Measurements from ENCODE around the gene GPRIN1.
"Not testable (repeated sequence)": the region's sequence is repeated elsewhere in the genome, so short reads cannot be mapped to it uniquely, and the experiment has no call there.

Gene GPRIN1

DNA sequence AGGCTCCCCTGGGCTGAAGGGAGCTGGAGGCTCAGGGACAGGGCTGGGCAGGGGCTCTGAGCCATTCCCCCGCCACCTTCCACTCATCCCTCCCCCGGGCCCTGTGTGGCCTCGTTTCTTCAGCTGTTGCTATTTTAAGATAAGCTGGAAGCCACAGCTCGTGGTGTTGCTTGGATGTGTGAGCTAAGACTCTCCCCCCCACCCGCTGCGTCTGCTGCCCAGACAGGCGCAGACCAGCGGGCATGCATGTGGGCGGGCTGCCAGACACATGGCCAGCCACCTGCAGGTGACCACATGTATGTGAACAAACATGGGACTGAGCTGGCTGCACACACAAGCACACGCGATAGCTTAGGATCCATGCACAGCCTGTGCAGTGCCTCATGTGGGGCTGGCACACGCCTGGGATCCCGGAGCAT is 11.7 kb upstream of the GPRIN1 start:
- no peak for DNase-seq

DNA sequence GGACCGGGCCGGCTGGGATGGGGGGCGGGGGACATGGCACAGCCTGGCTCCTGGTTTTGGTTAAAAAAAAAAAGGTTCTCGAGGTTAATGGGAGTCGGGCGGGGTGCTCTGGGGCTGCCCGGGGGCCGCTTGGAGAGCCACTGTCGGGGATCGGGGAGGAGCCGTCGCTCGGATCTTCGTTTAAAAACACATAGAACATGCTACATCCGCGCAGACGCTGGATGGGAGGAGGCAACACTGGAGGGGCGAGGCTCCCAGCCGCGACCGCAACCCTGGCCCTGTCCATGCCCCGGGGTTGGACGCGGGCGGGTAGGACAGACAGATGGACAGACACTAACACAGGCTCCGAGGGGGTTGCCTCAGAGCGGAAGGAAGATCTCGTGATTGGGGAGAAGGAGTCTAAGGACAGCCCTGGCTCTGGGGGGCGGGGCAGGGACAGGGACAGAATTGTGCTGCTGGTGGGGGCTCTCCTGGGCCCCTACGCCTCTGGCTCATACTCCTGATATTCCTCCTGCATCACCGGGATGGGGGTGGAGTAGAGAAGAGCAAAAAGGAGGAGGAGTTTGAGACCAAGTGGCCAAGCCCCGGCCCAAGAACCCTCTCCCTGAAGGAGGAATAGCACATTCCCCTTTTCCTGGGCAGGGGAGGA is 10.5 kb upstream of the GPRIN1 start:
- DNase-seq, result peak; percentile 41

DNA sequence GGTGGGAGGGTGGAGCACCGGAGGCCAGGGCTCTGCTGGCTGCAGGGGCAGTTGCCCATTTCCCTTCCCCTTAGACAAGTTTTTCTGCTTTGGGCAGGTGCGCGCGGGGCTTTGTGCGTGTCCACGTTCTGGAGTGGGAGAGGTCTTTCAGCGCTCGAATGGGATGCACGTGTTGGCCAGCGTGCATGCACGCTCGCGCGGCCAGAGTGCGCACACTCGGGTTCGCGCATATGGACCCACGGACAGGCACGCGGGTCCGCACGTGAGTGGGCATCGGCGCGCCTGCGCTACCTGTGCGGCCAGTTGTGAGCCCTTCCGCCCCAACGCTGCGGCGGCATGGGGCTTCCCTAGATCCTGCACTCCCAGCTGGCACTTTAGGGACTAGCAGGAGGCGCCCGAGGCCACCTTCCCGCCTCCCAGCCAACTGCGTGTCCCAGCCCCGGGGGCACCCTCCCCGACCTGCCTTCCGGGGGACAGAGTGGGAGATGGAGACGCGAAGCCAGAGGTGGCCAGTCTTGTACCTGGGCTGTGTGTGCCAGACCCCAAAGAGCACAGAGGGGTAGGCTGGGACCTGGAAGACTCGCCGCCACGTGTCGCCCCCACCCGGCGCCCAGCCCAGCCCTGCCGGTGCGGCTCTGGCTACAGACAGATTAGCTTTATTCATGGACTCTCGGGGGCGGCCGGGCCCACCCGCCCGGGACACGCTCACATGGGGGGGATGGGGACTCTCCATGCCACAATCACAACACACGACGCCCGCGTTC is 9.8 kb upstream of the GPRIN1 start:
- peak; percentile 49 for DNase-seq

DNA sequence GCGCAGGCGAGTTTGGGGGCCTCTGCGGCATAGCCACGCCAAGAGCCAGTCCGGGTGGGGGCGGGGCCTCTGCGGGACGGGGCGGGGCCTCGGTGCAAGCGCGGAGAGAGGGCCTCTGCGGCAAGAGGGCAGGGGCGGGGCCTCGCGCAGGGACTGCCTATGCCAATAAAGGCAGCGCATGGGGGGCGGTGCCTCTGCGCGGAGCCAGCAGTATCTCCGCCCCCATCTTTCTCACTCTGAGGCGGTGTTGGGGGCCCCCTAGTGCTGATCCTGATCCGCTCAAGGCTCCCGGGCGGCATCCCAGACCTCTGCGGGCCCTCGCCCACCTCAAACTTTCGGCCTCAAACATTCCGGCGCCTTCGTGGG is 9.2 kb upstream of the GPRIN1 start:
- DNase-seq, result peak; percentile 87

DNA sequence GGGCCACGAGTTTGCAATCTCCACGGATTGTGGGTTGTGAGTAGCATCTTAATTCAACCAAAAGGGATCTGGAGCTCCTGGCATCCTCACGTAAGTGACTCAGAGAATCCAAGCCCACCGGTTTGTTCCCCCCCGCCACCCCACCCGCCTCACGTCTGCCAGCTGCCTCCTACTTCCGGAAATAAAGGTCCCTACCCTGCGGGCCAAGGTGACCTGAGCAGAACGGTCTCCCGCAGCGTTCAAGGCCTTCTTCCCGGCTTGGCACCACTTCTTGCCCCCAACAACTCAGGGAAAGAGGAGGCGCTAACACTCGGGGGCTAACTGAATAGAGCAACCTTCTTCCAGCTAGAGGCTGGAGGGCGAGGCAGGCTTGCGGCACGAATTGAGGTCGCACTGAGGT is 8.8 kb upstream of the GPRIN1 start:
- no peak for DNase-seq

DNA sequence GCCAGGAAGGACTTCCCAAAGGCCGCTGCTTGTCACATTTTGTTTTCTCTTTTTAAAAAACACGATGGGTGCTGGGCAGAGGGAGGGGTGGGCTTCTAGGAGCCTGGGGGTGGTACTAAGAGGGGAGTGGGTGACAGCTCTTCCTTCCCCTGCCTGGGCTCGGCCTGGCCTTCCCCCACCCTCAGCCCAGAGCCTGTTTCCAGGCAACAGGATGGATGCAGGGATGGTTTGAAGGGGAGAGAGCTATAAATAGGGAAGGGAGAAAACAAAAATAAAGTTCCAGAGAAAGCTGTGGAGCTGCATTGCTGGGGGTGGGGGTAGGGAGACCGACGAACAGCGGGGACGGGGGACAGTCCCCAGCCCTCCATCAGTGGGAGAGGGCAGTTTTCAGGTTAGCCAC is 6.6 kb upstream of the GPRIN1 start:
- no peak for DNase-seq

DNA sequence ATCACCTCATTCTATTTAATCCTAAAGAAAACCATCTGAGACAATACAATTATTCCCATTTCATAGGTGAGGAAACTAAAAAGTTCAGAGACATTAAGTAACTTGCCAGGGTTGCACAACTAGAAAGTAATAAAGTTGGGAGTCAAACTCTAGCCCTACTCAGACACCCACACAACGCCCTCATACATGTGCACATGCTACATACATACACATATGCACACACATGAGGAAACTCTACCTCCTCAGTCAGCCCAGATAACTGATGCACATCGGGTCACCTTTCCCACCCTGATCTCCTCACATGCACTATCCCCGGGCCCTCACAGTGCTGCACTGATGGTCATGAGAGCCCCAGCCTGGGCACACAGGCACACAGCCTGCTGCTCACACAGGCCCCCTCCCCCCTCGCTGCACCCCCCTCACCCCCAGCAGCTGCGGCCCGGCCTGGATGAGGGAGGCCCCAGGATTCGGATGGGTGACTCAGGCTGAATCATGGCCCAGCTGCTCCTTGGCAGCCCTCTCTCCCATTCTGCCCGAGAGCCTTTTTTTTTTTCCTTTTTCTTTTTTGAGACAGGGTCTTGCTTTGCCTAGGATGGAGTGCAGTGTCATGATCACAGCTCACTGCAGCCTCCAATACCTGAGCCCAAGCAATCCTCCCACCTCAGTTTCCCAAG is 5.0 kb upstream of the GPRIN1 start:
- DNase-seq, result no peak

DNA sequence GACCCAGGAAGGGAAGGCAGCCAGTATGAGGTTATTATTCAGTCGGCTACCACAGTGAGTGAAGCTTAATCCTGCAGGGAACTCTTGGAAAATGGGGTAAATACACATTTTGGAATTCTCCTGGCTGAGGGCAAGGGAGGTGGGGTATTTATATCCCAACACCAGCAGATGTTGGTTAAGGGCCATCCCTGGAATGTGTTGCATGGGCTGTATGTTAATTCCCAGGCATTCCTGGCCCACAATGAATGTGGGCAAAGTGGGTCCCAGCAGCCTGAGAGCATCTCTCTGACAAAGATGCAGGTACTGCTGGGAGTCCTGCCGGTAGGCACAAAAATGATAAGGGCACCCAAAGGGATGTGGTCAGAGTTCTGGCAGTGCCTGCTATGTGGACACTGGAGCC is 2.9 kb upstream of the GPRIN1 start:
- DNase-seq, result no peak

DNA sequence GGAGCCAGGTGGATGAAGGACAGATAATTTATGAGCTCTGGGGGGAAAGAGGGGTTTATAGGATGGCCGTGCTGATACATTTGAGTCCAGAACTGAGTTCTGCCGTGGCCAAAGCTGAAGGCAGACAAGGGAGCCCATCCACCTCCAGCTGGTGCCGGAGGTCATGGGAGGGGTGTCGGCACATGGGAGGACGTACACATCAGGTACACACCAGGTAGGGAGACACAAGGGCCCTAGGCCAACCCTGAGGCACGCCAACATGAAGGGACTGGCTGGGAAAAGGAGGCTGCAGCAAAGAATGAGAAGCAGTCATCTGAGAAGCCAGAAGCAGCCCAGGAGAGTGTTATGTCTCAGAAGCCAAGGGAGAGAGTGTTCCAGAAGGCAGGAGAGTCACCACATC is 2.1 kb upstream of the GPRIN1 start:
- no peak for DNase-seq

DNA sequence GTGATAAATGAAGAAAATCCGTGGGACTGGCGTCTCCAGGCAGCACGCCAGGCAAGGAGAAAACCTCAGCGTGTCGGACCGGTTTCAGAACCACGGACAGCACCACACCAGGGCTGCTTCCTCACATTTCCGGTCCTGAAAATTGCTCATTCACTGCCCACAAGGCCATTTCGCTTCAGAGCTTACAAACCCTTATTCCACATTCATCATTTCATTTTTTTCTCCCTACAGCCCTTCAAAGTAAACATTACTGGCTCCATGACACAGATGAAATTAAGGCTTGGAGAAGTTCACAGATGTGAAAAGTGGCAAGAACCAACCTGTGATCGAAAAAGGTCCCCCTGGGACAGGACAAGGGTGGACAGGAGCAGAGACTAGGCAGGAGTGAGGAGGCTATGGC is 1.5 kb upstream of the GPRIN1 start:
- DNase-seq, result peak; percentile 56

DNA sequence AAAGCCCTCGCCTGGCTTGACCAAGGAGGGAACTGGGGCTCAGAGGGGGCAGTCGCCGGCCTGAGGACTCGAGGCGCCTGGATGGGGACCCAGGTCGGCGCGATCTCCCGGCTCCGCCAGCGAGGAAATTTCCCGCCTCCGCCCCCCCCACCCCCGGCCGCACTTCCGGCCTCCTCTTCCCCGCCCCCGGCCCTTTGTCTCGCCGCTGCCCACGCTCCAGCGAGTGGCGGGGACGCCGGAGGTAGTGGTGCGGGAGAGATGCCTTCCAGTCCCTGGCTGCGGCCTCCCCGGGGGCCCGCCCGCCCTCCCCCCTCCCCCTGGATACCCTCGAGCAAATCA is 448 bp upstream of the GPRIN1 start:
- no peak for DNase-seq

DNA sequence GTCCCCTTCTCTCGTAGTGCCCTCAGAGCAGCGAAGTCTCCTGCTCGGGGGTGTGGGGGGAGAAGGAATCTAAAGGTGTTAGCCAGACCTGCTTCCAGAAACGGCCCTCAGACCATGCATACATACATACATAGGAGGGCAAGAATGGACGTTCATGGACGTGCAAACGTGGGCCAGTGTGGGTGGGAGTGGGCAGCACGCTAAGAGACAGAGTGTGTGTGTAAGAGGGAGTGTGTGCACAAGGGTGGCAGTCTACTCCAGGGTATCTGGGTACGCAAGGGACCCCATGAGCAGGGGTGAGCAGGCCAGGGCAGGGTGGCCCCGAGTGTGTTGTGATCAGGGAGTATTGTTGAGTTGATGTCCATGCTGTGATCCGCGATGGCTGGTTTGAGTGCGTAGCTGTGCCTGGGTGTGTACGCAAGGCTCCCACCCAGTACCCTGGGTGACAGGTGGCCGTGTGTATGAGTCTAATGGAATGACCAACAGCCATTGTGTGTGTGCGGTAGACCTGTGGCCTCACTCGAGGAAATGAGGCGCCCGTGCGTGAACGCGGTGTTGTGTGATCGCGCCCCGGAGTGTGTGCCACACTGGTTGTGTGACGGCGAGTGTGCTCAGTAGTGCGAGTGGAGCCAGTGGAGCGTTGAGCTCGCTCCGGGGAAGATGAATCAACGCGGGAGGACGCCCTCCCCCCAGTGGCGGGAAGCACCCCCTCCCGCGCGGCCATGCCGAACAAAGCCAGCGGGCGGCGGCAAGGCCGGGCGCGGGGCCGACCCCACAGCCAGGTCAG is 826 bp downstream of the GPRIN1 start:
- peak; percentile 72 for DNase-seq

DNA sequence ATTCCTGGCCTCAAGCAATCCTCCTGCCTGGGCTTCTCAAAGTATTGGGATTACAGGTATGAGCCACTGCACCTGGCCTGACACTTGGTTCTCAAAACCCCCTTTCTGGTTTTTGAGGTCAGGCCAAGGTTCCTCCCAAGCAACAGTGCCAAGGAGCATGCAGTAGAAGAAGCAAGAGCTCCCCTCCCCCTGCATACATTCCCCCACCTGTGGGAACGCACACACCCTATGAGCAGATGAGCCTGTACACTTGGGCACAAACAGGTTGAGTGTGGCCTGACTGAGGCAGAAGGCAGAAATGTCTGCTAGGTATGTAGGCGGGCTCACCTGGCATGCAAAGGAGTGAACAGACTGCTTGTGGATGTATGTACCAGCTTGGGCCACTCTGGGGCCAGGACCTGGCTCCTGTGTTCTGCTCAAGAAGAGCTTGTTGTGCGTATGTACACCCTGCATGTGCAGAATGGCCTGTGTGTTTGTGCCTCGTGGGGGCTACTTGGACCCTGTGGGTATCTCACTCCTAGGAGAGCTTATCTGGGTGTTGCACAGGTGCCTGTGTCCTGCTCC is 1.7 kb downstream of the GPRIN1 start:
- DNase-seq, result no peak

DNA sequence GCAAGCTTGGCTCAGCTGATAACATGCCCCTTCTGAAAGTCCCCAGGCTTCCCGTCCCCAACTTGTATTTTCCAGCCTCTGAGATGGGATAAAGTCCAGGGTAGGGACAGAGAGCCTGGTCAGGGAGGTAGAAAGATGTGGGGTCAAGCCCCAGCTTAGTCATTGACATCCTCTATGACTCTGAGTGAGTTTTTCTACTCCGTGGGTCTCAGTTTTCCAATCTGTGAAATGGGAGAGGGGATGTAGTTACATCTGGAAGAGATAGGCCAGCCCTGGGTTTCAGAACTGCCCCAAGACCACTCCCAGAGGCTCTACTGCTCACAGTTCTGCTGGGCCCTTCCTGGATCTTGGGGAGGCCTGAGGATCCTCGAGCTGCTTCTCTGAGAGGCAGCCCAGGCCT is 3.1 kb downstream of the GPRIN1 start:
- DNase-seq, result no peak

DNA sequence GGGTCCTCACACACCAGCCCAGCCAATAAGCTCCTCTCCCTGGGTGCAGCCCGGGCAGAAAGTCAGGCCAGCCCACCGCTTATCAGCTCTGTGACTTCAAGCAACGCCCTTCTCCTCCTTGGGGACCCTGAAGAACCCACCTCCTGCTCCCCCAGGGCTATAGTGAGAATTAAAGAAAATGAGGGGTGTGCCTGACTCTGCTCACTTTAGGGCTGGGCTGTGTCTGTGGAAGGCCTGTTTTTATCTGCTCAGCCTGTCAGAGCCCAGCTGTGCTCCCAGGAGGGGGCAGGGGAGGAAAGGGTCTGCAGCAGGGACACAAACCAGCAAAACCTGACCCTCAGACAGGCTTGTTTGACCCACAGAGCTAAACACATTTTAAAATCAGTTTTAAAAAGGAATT is 3.9 kb downstream of the GPRIN1 start:
- DNase-seq, result no peak

DNA sequence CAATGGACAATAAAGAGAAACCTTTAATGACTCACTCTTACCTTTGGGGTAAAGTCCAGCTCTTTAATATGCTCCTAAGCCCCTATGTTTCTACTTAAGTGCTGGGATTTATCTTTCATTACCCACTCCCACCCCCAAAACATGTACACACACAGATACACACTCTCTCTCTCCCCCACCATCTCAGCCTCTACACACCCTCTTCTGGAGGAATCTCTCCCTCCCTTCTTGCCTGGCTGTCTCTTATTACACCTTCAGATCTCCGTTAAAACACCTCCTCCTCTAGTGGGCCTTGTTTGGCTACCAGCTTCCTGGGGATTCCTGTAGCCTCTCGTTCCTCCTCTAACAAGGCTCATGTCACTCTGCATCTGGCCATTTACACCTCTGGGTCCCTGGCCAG is 6.9 kb downstream of the GPRIN1 start:
- no peak for DNase-seq

DNA sequence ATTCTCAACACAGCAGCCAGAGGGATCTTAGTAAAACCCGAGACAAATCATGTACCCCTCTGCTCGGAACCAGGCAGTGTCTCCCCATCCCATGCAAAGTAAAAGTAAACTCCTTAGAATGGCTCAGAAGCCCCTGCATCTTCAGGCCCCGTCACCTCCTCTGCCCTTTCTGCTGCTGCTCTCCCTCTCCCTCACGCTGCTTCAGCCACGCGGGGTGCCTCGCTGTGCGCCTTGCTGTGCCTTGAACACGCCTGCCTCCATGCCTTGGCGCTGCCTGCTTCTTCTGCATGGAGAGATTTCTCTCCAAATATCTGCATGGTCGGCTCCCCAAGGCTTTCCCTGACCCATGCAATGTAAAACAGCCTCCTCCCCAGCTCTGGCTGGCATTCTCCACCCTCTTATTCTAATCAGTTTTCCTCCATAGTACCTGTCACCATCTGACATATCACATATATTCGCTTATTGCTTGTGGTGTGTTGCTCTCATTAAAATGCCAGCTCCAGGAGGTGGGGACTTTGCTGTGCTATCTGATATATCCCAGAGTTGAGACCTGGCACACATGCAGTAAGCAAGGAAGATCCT is 8.0 kb downstream of the GPRIN1 start:
- DNase-seq, result no peak

DNA sequence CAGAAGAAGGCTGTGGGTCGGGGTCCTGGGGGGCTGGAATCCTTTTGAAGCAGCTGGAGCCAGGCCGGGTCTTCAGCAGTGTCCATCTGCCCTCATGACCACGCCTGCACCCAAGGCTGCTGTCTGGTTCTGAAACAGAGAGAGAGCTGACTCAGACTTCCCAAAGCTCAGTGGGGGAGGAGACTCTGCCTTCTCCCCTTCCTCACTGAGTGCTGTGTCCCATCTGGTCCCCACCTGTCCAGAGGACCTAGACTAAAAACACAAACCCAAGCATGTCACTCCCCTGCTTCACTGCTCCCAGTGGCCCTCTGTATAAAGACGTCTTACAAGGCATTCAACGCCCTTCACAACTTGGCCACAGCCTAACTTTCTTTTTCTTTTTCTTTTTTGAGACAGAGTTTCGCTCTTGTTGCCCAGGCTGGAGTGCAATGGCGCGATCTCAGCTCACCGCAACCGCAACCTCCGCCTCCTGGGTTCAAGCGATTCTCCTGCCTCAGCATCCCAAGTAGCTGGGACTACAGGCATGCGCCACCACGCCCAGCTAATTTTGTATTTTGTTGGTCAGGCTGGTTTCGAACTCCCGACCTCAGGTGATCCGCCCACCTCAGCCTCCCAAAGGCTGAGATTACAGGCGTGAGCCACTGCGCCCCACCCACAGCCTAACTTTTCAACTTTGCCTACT is 10.1 kb downstream of the GPRIN1 start:
- not testable (repeated sequence) for DNase-seq

DNA sequence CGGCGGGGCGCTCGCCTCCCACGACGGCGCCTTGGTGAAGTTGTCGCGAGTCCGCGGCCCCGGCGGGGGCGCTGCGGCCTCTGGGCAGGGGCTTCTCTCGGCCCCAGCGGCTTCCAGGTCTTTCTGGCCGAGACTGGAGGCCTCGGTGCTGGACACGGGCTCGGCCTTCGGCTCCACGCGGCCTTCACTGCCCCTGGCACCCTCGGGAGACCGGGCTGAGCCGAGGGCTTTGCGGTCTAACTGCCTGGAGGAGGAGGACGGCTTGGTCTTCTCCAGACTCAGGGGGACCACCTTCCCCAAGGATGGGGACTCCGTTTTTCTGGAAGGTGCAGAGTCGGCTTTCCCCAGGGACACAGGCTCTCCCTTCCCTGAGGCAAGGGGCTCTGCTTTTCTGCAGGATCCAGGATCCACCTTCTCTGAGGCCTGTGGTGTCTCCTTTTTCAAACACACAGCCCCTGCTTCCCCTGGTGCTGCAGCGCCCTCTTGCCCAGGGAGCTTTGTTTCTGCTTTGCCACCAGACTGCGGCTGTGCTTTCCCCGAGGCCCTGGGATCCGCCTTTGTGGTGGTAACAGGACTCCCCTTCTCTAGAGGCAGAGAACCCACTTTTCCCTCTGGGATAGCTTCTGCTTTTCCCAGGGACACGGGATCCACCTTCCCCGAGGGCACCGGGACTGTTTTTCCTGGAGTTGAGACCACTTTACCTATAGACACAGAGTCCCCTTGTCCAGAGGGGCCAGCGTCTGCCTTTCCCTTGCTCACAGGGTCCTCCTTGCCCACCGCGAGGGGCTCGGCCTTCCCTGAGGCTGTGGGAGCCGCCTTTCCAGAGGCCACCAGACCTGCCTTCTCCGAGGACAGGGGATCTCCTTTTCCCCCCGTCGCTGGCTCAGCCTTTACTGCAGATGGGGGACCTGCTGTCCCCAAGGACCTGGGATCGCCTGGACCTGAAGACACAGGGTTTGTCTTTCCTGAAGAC is 12.3 kb downstream of the GPRIN1 start:
- peak; percentile 29 for DNase-seq

DNA sequence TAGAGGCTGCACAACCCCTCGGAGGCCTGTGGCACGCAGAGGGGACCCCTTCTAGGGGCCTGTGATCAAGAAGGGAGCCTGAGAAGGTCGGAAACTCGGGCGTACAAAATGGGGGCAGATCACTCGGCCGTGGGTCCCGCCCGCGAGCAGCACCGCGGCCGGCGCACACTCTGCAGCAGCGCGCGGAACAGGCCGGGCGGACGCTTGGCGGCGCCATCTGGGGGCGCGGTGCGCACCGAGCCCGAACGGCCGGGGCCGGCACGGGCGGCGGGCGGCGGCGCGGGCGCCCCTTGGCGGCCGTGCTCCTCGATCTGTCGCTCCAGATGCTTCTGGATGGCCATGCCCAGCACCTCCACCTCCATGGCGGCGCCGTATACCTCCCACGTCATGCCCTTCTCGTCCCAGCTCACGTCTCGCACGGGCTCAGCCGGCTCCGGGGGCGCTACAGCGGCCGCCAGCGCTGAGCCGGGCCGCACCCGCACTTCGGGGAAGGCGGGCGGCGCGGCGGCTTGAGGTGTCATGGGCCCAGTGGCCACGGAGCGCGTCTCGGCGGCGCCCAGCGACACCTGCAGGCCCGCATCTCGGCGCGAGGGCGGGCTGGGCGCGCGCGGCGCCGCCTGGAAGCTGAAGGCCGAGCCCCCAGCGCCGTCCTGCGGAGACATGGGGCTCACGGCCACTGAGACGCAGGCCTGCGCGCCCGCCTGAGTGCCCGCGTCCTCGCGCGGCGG is 13.1 kb downstream of the GPRIN1 start:
- peak; percentile 72 for DNase-seq
